Endothelial cell of umbilical vein (primary cell): ENCODE data around the gene PAQR3. TPM values are rescaled to one million over a fixed set of nuclear protein-coding genes. Genes with fewer than 3 reads are reported as not detected.

Source experiments
- BruUV-seq: library from RNA; stranded (reverse); fragments of 400-500 nt; replicated peaks from 2 replicates; lab custom pipeline; 2021; lab: Mats Ljungman, UMichigan
- CTCF ChIA-PET: fragments of 300-600, 350-600 bp; sonication (Branson Sonifier 250); formaldehyde crosslinking; loops from one replicate; lab custom pipeline; 2021; ENCODE audit warnings: antibody characterized with exemption, inconsistent platforms; lab: Charles Lee
- POLR2A ChIA-PET: fragments of 300-600, 350-600 bp; sonication (Branson Sonifier 250); formaldehyde crosslinking; loops from one replicate; lab custom pipeline; 2021; ENCODE audit warnings: antibody characterized with exemption, inconsistent platforms; lab: Charles Lee
- DNase-seq: peaks from one replicate; pipeline ENCODE4 v3.0.0-alpha.2; 2011; ENCODE audit warnings: low read depth, low spot score
- FAIRE-seq: peaks from 2 replicates; lab custom pipeline; 2011; peaks lifted over from hg19 to GRCh38; lab: Jason Lieb, UNC
- H2AFZ ChIP-seq: 2 replicates; pipeline ENCODE4 v1.6.0; 2012; ENCODE audit warnings: low read depth, low read length, control low read depth, inconsistent platforms
- H3K27ac ChIP-seq: 2 replicates; pipeline ENCODE4 v1.5.1; 2011; ENCODE audit warnings: low read depth, mild to moderate bottlenecking, control low read depth, low read length, moderate library complexity; ENCODE audit not compliant: insufficient read depth
- H3K27me3 ChIP-seq, 2 experiments: 2 replicates each; pipeline versions ENCODE4 v1.6.0 to v1.6.1; 2011; ENCODE audit warnings: low read length in 2 of 2, mixed read lengths in 1 of 2; ENCODE audit not compliant: control insufficient read depth in 2 of 2, insufficient read depth in 2 of 2
- H3K36me3 ChIP-seq, 2 experiments: 2 replicates in 1 of 2; 3 replicates in 1 of 2; pipeline ENCODE4 v1.5.1; 2011; ENCODE audit warnings: low read length in 2 of 2, mild to moderate bottlenecking in 1 of 2, moderate library complexity in 1 of 2; ENCODE audit not compliant: control insufficient read depth in 2 of 2, insufficient read depth in 2 of 2; ENCODE audit errors: extremely low read depth in 1 of 2
- H3K4me1 ChIP-seq: 3 replicates; pipeline ENCODE4 v1.5.1; 2011; ENCODE audit warnings: mild to moderate bottlenecking, low read length; ENCODE audit not compliant: control insufficient read depth, insufficient read depth; ENCODE audit errors: extremely low read depth
- H3K4me2 ChIP-seq: 2 replicates; pipeline ENCODE4 v1.6.1; 2011; ENCODE audit warnings: low read length, control low read depth, mixed read lengths; ENCODE audit not compliant: insufficient read depth
- H3K4me3 ChIP-seq, 3 experiments: fragments of 200-600 bp in 1 of 3; sonication (generic), shearing (Covaris generic) in 1 of 3; replicated peaks in 1 of 3; 2 replicates each; pipeline ENCODE4 v1.5.1; 2011 to 2016; ENCODE audit warnings: control low read depth in 3 of 3, low read length in 3 of 3, mild to moderate bottlenecking in 2 of 3, inconsistent platforms in 1 of 3, low read depth in 1 of 3, moderate library complexity in 1 of 3; ENCODE audit not compliant: insufficient read depth in 1 of 3
- H3K79me2 ChIP-seq: 2 replicates; pipeline ENCODE4 v1.6.0; 2012; ENCODE audit warnings: low read length, inconsistent platforms; ENCODE audit not compliant: control insufficient read depth, insufficient read depth
- H3K9ac ChIP-seq: replicated peaks from 2 replicates; pipeline ENCODE3; 2011; ENCODE audit warnings: low read length, control low read depth; ENCODE audit not compliant: insufficient read depth; ENCODE audit errors: extremely low read depth
- H3K9me1 ChIP-seq: replicated peaks from 3 replicates; pipeline ENCODE4 v1.6.0; 2011; ENCODE audit warnings: mild to moderate bottlenecking, low read length; ENCODE audit not compliant: control insufficient read depth, insufficient read depth; ENCODE audit errors: extremely low read depth
- H3K9me3 ChIP-seq: replicated peaks from 2 replicates; pipeline ENCODE4 v1.5.1; 2012; ENCODE audit warnings: low read length, inconsistent platforms; ENCODE audit not compliant: control insufficient read depth, insufficient read depth
- H4K20me1 ChIP-seq: replicated peaks from 2 replicates; pipeline ENCODE3; 2011; ENCODE audit warnings: mild to moderate bottlenecking, low read length; ENCODE audit not compliant: control insufficient read depth, insufficient read depth; ENCODE audit errors: extremely low read depth
- CTCF ChIP-seq, 2 donors: IDR thresholded peaks; 1 replicate in 1 of 2; 2 replicates in 1 of 2; pipeline ENCODE4 v1.5.1; 2011; ENCODE audit warnings: low read length in 2 of 2, mild to moderate bottlenecking in 2 of 2, moderate library complexity in 2 of 2, control low read depth in 1 of 2, inconsistent platforms in 1 of 2, low read depth in 1 of 2; ENCODE audit not compliant: insufficient read depth in 1 of 2; ENCODE audit errors: extremely low read depth in 1 of 2
- EZH2 ChIP-seq: IDR thresholded peaks from 2 replicates; pipeline ENCODE4 v1.6.1; 2012; ENCODE audit warnings: borderline replicate concordance, low read depth, mild to moderate bottlenecking, moderate library complexity, low read length, inconsistent platforms; ENCODE audit not compliant: severe bottlenecking
- FOS ChIP-seq: IDR thresholded peaks from 2 replicates; pipeline ENCODE4 v1.6.1; 2011; ENCODE audit warnings: mild to moderate bottlenecking, low read length, moderate library complexity, borderline replicate concordance; ENCODE audit not compliant: insufficient read depth
- GATA2 ChIP-seq: IDR thresholded peaks from 2 replicates; pipeline ENCODE4 v1.7.0; 2011; ENCODE audit warnings: low read depth, mild to moderate bottlenecking, moderate library complexity, mixed read lengths, low read length; ENCODE audit not compliant: insufficient read length, insufficient read depth
- JUN ChIP-seq: IDR thresholded peaks from 2 replicates; pipeline ENCODE4 v1.6.1; 2011; ENCODE audit warnings: borderline replicate concordance, low read depth; ENCODE audit not compliant: insufficient read length, insufficient read depth
- MAX ChIP-seq: IDR thresholded peaks from 2 replicates; pipeline ENCODE4 v1.6.1; 2011; ENCODE audit not compliant: insufficient read depth, insufficient read length
- MYC ChIP-seq: IDR thresholded peaks from one replicate; pipeline ENCODE4 v1.6.1; 2011; ENCODE audit warnings: mild to moderate bottlenecking, low read depth, low read length
- POLR2A ChIP-seq: IDR thresholded peaks from 2 replicates; pipeline ENCODE4 v1.6.1; 2012; ENCODE audit warnings: low read depth, mild to moderate bottlenecking, control low read depth, low read length
- POLR2AphosphoS5 ChIP-seq: IDR thresholded peaks from 2 replicates; pipeline ENCODE4 v1.6.1; 2012; ENCODE audit warnings: low read depth, mild to moderate bottlenecking, control low read depth, low read length, moderate library complexity; ENCODE audit not compliant: insufficient read depth
- dilution Hi-C: fragments of 300-500 bp; cut with MboI; formaldehyde crosslinking; loops from one replicate; pipeline ENCODE4 v1.15.0; 2019; ENCODE audit warnings: low sequenced_read_pairs; ENCODE audit not compliant: extremely low pct_ligation_motif_present
- intact Hi-C: fragments of 100-400 bp; cut with micrococcal nuclease; formaldehyde crosslinking; loops from one replicate; pipeline ENCODE4 v1.10.0; 2022
- polyA plus RNA-seq, 4 experiments: library from polyadenylated mRNA; depleted of rRNA in 3 of 4; stranded (reverse) in 3 of 4; unstranded in 1 of 4; fragments of >200 nt; gene quantifications; 2 replicates each; pipeline versions ENCODE4 v1.2.1 to v1.2.3, GENCODE V29; 2011 to 2012; ENCODE audit warnings: missing spikeins in 1 of 4
- total RNA-seq: library from RNA; stranded (reverse); gene quantifications from 2 replicates; pipeline ENCODE4 v1.2.3, GENCODE V29; 2021

Gene PAQR3
- total and polyA plus RNA-seq, 2 donors (not counting 3 experiments of a cell fraction or from before 2014, with no cell fraction given) = 15.0 to 19.0 TPM

- DNase-seq (no peak), FAIRE-seq (no peak)
- Histone ChIP-seq H3K9me3 (no peaks in the 10 kb centered on the region), H3K4me1 (no peaks in the 10 kb centered on the region), H3K36me3 (no peaks in the 10 kb centered on the region), H3K27ac (no peak overlapping the region), H3K27me3 (peaks cover 4% of the 10 kb centered on the region in 2 experiments), H4K20me1 (no peaks in the 10 kb centered on the region), H3K9me1 (no peaks in the 10 kb centered on the region), H3K4me2 (no peak overlapping the region), H3K4me3 (no peak overlapping the region), H2AFZ (no peak overlapping the region), H3K79me2 (no peaks in the 10 kb centered on the region), H3K9ac (no peak overlapping the region)
- BruUV-seq = no TSS peak
- dilution Hi-C loops (no loop called here), intact Hi-C loops (no loop called here)
- ChIA-PET POLR2A (no interaction called here), CTCF (no interaction called here)
- no peak for TF ChIP-seq EZH2
- no peak for TF ChIP-seq CTCF (IDR thresholded peaks at IDR 0.05; ENCODE audit: extremely low read depth in 1 of 2, insufficient read depth in 1 of 2, low read depth in 1 of 2, low read length in 2 of 2)
- no peak for TF ChIP-seq GATA2
- no peak for TF ChIP-seq POLR2A
These were observed 32.1 kb upstream of the PAQR3 start for GRCh38 chr4:78971326-78971725.

- no peak overlapping the region for H3K4me3 ChIP-seq
These were observed 23.4 kb upstream of the PAQR3 start for GRCh38 chr4:78962597-78963115.

More at GRCh38 chr4:78962597-78963115, 23.4 kb upstream of the PAQR3 start:
- dilution Hi-C loops = no loop called here
- no TSS peak for BruUV-seq
- Histone ChIP-seq H3K79me2 (no peaks in the 10 kb centered on the region), H3K9ac (no peak overlapping the region), H3K4me1 (no peaks in the 10 kb centered on the region), H3K4me2 (no peak overlapping the region), H3K27me3 (no peaks in the 10 kb centered on the region), H4K20me1 (no peaks in the 10 kb centered on the region), H3K36me3 (no peaks in the 10 kb centered on the region), H3K27ac (no peak overlapping the region), H3K9me1 (no peaks in the 10 kb centered on the region), H3K9me3 (no peaks in the 10 kb centered on the region), H2AFZ (no peak overlapping the region)
- TF ChIP-seq EZH2 (no peak), MYC (no peak), GATA2 (no peak), POLR2AphosphoS5 (no peak), MAX (no peak), POLR2A (no peak), JUN (no peak), CTCF (IDR thresholded peaks at IDR 0.05; ENCODE audit: extremely low read depth in 1 of 2, insufficient read depth in 1 of 2, low read depth in 1 of 2, low read length in 2 of 2) (no peak), FOS (no peak)
- DNase-seq = no peak
- intact Hi-C loops = no loop called here
- ChIA-PET CTCF (no interaction called here), POLR2A (interaction anchor here (0.6 kb wide), 1 partner anchor 106 kb away, joined by 8 read pairs; no protein-coding TSS in a partner anchor)
- FAIRE-seq = no peak
